Neural progenitor cell (in vitro differentiated cells): ENCODE results near the gene EMP2.

Experiments
- CTCF ChIP-seq: fragments of 200-600 bp; sonication (generic); IDR thresholded peaks from 2 replicates; pipeline ENCODE4 v1.5.1; 2017; ENCODE audit warnings: antibody characterized with exemption, mild to moderate bottlenecking
- EZH2 ChIP-seq: fragments of 200-600 bp; sonication (generic); IDR thresholded peaks from 2 replicates; pipeline ENCODE4 v1.6.1; 2017; ENCODE audit warnings: antibody characterized with exemption, mild to moderate bottlenecking, moderate library complexity

- TF ChIP-seq CTCF = no peak
- no peak for TF ChIP-seq EZH2
Measured at GRCh38 chr16:10611825-10612342, 31.5 kb upstream of the EMP2 start.
